ENCODE results near the gene FNBP1L. TPM values are rescaled to one million over a fixed set of nuclear protein-coding genes. Genes with fewer than 3 reads are reported as not detected.

The FNBP1L gene
- total RNA-seq, 1 donor from 2014 or later: 57.8 TPM

DNA sequence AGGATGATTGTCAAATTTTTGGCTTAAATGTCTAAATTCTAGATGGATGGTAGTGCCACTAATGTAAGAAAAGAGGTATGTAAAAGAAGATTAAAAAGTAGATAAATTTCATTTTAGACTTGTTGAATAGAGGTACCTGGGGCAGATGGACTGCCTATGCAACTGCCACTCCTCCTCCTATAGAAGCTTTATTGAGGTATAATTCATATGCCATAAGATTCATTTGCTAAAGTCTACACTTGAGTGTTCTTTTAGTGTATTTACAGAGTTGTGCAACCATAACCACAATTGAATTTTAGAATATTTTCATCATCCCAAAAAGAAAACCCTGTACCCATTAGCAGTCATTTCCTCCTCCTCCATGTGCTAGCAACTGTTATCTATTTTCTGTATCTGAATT is 70.6 kb downstream of the FNBP1L start:
- Mint-ChIP-seq H3K9me3 (ENCODE audit: unreplicated experiment) (no peaks in the 10 kb centered on the region), H3K27ac (ENCODE audit: unreplicated experiment) (no peak overlapping the region), H3K4me3 (ENCODE audit: unreplicated experiment) (no peak overlapping the region), H3K27me3 (ENCODE audit: low read depth, unreplicated experiment) (no peaks in the 10 kb centered on the region), H3K4me1 (ENCODE audit: low read depth, unreplicated experiment) (peaks cover 7% of the 10 kb centered on the region), H3K36me3 (ENCODE audit: low read depth, unreplicated experiment) (peaks cover 4% of the 10 kb centered on the region)
- DNase-seq (ENCODE audit: low read depth) (no peak), FAIRE-seq (no peak)
- H3K9me3 ChIP-seq (ENCODE audit: insufficient read depth, low read depth, low read length): no peaks in the 10 kb centered on the region
- no peaks in the 10 kb centered on the region for H3K4me1 ChIP-seq (ENCODE audit: insufficient read depth, low read length)
- no peak overlapping the region for H3K9ac ChIP-seq (ENCODE audit: low read length)
- TF ChIP-seq, protein P1, sequence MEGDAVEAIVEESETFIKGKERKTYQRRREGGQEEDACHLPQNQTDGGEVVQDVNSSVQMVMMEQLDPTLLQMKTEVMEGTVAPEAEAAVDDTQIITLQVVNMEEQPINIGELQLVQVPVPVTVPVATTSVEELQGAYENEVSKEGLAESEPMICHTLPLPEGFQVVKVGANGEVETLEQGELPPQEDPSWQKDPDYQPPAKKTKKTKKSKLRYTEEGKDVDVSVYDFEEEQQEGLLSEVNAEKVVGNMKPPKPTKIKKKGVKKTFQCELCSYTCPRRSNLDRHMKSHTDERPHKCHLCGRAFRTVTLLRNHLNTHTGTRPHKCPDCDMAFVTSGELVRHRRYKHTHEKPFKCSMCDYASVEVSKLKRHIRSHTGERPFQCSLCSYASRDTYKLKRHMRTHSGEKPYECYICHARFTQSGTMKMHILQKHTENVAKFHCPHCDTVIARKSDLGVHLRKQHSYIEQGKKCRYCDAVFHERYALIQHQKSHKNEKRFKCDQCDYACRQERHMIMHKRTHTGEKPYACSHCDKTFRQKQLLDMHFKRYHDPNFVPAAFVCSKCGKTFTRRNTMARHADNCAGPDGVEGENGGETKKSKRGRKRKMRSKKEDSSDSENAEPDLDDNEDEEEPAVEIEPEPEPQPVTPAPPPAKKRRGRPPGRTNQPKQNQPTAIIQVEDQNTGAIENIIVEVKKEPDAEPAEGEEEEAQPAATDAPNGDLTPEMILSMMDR (IDR thresholded peaks at IDR 0.05; ENCODE audit: insufficient read depth, low read depth, low read length): no peak
- TF ChIP-seq EZH2 (IDR thresholded peaks at IDR 0.05; ENCODE audit: insufficient read depth, low read length): no peak
- peaks cover 10% of the 10 kb centered on the region for H3K79me2 ChIP-seq (ENCODE audit: insufficient read depth, low read length)
- no peaks in the 10 kb centered on the region for H3K27me3 ChIP-seq (ENCODE audit: insufficient read depth, low read length)
- H3K36me3 ChIP-seq (ENCODE audit: insufficient read depth, low read length): peaks cover 2% of the 10 kb centered on the region
- H3K4me3 ChIP-seq (ENCODE audit: insufficient read depth, low read depth, low read length): no peak overlapping the region
- no peak overlapping the region for H3K4me2 ChIP-seq (ENCODE audit: low read length)
- H3K27ac ChIP-seq (ENCODE audit: low read depth, low read length): no peak overlapping the region
- peaks cover 16% of the 10 kb centered on the region for H4K20me1 ChIP-seq (ENCODE audit: insufficient read depth, low read length)
- H2AFZ ChIP-seq (ENCODE audit: low read depth, low read length): no peak overlapping the region

DNA sequence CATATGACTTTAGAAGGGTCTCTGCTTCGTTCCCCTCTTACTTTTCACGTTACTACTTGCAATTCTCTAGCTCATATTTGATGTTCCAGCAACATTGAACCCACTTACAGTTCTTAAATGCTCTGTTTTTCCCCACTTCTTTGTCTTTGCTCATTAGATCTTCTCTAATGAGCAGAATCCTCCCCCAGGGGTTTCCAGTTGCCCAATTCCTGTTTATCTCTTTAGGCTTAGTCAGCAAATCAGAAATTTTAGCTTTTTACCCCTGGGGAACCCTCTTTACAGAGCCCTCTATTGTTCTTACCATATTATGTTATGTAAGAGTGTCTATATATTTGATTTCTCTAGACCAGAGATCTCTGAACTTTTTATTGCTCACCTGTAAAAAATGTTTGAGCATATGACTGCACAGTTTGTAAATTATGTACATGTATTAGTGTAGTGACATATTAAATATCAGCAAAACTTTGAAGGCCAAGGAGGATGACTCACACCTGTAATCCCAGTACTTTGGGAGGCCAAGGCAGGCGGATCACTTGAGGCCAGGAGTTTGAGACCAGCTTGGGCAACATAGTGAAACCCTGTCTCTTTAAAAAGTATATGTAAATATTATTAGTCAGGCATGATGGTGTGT is 71.4 kb downstream of the FNBP1L start:
- Histone ChIP-seq H3K9ac (ENCODE audit: low read length) (no peak overlapping the region), H3K27me3 (ENCODE audit: insufficient read depth, low read length) (no peaks in the 10 kb centered on the region), H4K20me1 (ENCODE audit: insufficient read depth, low read length) (peaks cover 16% of the 10 kb centered on the region), H3K4me2 (ENCODE audit: low read length) (no peak overlapping the region), H3K79me2 (ENCODE audit: insufficient read depth, low read length) (peaks cover 10% of the 10 kb centered on the region), H2AFZ (ENCODE audit: low read depth, low read length) (no peak overlapping the region), H3K9me3 (ENCODE audit: insufficient read depth, low read depth, low read length) (no peaks in the 10 kb centered on the region), H3K4me3 (ENCODE audit: insufficient read depth, low read depth, low read length) (no peak overlapping the region), H3K4me1 (ENCODE audit: insufficient read depth, low read length) (no peaks in the 10 kb centered on the region), H3K27ac (ENCODE audit: low read depth, low read length) (no peak overlapping the region), H3K36me3 (ENCODE audit: insufficient read depth, low read length) (peaks cover 2% of the 10 kb centered on the region)
- FAIRE-seq (no peak), DNase-seq (ENCODE audit: low read depth) (peak; percentile 33)
- Mint-ChIP-seq H3K4me3 (ENCODE audit: unreplicated experiment) (no peak overlapping the region), H3K9me3 (ENCODE audit: unreplicated experiment) (no peaks in the 10 kb centered on the region), H3K4me1 (ENCODE audit: low read depth, unreplicated experiment) (peaks cover 7% of the 10 kb centered on the region), H3K36me3 (ENCODE audit: low read depth, unreplicated experiment) (peaks cover 4% of the 10 kb centered on the region), H3K27ac (ENCODE audit: unreplicated experiment) (no peak overlapping the region), H3K27me3 (ENCODE audit: low read depth, unreplicated experiment) (no peaks in the 10 kb centered on the region)
- TF ChIP-seq, protein P1 (IDR thresholded peaks at IDR 0.05; ENCODE audit: insufficient read depth, low read depth, low read length): no peak
- no peak for TF ChIP-seq EZH2 (IDR thresholded peaks at IDR 0.05; ENCODE audit: insufficient read depth, low read length)

DNA sequence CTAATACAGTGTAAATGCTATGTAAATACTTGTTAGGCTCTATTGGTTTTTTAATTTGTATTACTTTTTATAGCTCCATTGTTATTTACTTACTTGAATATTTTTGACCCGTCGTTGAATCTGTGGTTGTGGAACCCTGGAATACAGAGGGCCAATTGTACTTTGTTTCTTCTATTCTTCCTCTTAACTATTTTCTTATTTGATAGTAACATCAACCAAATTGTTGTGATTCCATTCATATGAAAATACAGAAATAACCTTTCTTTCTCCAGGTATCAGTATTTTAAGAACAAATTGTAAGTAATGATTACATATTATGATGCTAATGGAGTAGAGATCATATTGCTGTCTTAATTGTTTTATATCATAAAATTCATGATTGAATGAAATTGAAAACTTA is 73.7 kb downstream of the FNBP1L start:
- Mint-ChIP-seq H3K36me3 (ENCODE audit: low read depth, unreplicated experiment) (peaks cover 4% of the 10 kb centered on the region), H3K27me3 (ENCODE audit: low read depth, unreplicated experiment) (no peaks in the 10 kb centered on the region), H3K27ac (ENCODE audit: unreplicated experiment) (no peak overlapping the region), H3K4me1 (ENCODE audit: low read depth, unreplicated experiment) (peaks cover 13% of the 10 kb centered on the region), H3K9me3 (ENCODE audit: unreplicated experiment) (no peaks in the 10 kb centered on the region), H3K4me3 (ENCODE audit: unreplicated experiment) (no peak overlapping the region)
- no peaks in the 10 kb centered on the region for H3K9me3 ChIP-seq (ENCODE audit: insufficient read depth, low read depth, low read length)
- no peak for DNase-seq (ENCODE audit: low read depth)
- H3K36me3 ChIP-seq (ENCODE audit: insufficient read depth, low read length): peaks cover 2% of the 10 kb centered on the region
- no peak overlapping the region for H3K9ac ChIP-seq (ENCODE audit: low read length)
- TF ChIP-seq EZH2 (IDR thresholded peaks at IDR 0.05; ENCODE audit: insufficient read depth, low read length): no peak
- TF ChIP-seq, protein P1 (IDR thresholded peaks at IDR 0.05; ENCODE audit: insufficient read depth, low read depth, low read length): no peak
- peaks cover 16% of the 10 kb centered on the region for H4K20me1 ChIP-seq (ENCODE audit: insufficient read depth, low read length)
- H3K4me3 ChIP-seq (ENCODE audit: insufficient read depth, low read depth, low read length): no peak overlapping the region
- no peak for FAIRE-seq
- peaks cover 10% of the 10 kb centered on the region for H3K79me2 ChIP-seq (ENCODE audit: insufficient read depth, low read length)
- H3K27ac ChIP-seq (ENCODE audit: low read depth, low read length): no peak overlapping the region
- H2AFZ ChIP-seq (ENCODE audit: low read depth, low read length): no peak overlapping the region
- no peaks in the 10 kb centered on the region for H3K4me1 ChIP-seq (ENCODE audit: insufficient read depth, low read length)
- H3K27me3 ChIP-seq (ENCODE audit: insufficient read depth, low read length): no peaks in the 10 kb centered on the region
- H3K4me2 ChIP-seq (ENCODE audit: low read length): no peak overlapping the region

All from astrocyte (in vitro differentiated cells and primary cell).